T-helper 17 cell (primary cell): ENCODE data around the gene METTL26. TPM values are rescaled to one million over a fixed set of nuclear protein-coding genes. Genes with fewer than 3 reads are reported as not detected.

Source experiments
- ATAC-seq: fragments of 150-1000 bp; cut with Tn5 transposase; 2 replicates; pipeline ENCODE4 v1.10.0; 2021; ENCODE audit warnings: mild to moderate bottlenecking, moderate library complexity
- DNase-seq, 3 donors: peaks; one replicate each; pipeline versions ENCODE4 v3.0.0 to v3.0.0-alpha.2; 2020 to 2021
- H3K9me3 ChIP-seq: one replicate; pipeline ENCODE4 v1.7.0; 2013; ENCODE audit warnings: low read length, mild to moderate bottlenecking; ENCODE audit not compliant: control insufficient read depth, poor library complexity, severe bottlenecking
- H3K27ac Mint-ChIP-seq: one replicate; pipeline ENCODE4 v1.8.0; 2022; ENCODE audit warnings: mild to moderate bottlenecking, moderate library complexity, mixed read lengths
- H3K27me3 Mint-ChIP-seq: one replicate; pipeline ENCODE4 v1.8.0; 2022; ENCODE audit warnings: mixed read lengths
- H3K36me3 Mint-ChIP-seq: one replicate; pipeline ENCODE4 v1.8.0; 2022; ENCODE audit warnings: low read depth, mixed read lengths
- H3K4me1 Mint-ChIP-seq: one replicate; pipeline ENCODE4 v1.8.0; 2022; ENCODE audit warnings: mild to moderate bottlenecking, mixed read lengths
- H3K4me3 Mint-ChIP-seq: one replicate; pipeline ENCODE4 v1.8.0; 2022; ENCODE audit warnings: mild to moderate bottlenecking, moderate library complexity, mixed read lengths
- total RNA-seq, 4 donors: library from RNA in 2 of 4; stranded (reverse) in 2 of 4; gene quantifications; one replicate each; pipeline ENCODE4 v1.2.3 and lab custom pipeline; 2022 to 2026

METTL26 gene
- total RNA-seq, 2 donors from 2014 or later, result 39.2 to 40.4 TPM

DNA sequence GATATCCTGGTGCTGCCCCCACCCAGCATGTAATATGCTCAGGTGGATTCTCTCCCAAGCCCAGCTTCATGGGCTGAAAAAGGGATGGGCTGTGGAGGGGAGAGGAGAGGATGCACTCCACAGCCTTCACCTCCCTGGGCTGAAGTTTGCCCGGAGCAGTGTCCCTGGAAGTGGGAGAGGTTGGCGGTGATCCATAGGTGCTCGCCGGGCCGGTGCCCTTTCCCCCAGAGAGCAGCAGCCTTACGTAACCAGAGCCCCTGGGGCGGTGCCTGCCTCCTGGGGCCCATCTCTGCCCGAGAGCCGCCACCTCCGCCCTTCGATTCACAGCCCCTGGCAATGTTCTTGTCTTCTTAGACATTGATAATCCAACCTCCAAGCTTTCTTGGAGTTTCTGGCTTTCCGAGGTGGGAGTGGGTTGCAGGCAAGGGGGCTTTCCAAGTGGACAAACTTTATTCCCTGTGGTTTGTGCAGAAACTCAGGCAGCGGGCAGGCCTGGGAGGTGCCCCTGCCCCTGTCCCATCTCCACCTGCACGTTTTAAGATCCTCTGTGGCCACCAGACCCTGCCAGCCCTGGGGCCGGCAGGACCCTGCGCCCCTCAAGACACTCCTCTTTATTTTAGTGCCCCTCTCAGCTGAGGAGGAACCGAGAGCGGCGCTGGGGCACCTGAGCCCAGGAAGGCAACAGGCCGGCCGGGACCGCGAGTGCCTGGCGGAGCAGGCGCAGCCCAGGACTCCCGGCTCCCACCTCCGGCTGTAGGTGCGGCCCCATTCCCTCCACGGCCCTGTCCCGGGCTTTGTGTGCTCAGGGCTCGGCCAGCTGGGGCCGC is 10.0 kb upstream of the METTL26 start:
- Mint-ChIP-seq H3K4me3 (no peak overlapping the region), H3K27ac (no peak overlapping the region)
- DNase-seq, result no peak

DNA sequence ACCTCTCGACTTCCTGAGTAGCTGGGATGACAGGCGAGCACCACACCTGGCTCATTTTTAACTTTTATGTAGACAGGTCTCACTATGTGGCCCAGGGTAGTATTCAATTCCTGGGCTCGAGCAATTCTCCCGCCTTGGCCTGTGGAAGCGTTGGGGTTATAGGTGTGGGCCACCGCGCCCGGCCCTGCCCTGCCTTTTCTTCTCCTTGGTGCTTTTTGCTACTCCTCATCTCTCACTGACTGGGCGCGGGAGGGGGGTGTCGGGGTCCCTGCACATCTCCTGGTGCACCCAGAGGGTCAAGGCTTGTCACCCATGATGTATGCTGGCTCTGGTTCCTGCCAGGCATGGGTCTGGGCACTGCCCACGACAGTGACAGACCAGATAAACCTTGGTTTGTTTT is 8.5 kb upstream of the METTL26 start:
- Mint-ChIP-seq H3K4me1 (peaks cover 14% of the 10 kb centered on the region), H3K36me3 (no peaks in the 10 kb centered on the region), H3K27me3 (no peaks in the 10 kb centered on the region), H3K27ac (peak overlapping the region; percentile 47), H3K4me3 (no peak overlapping the region)
- H3K9me3 ChIP-seq, result no peaks in the 10 kb centered on the region
- DNase-seq (no peak), ATAC-seq (no peak)

More for the DNA sequence above, 10.0 kb upstream of the METTL26 start:
- peaks cover 14% of the 10 kb centered on the region for H3K4me1 Mint-ChIP-seq
- no peaks in the 10 kb centered on the region for H3K27me3 Mint-ChIP-seq
- no peaks in the 10 kb centered on the region for H3K36me3 Mint-ChIP-seq
- ATAC-seq, result no peak
- no peaks in the 10 kb centered on the region for H3K9me3 ChIP-seq

DNA sequence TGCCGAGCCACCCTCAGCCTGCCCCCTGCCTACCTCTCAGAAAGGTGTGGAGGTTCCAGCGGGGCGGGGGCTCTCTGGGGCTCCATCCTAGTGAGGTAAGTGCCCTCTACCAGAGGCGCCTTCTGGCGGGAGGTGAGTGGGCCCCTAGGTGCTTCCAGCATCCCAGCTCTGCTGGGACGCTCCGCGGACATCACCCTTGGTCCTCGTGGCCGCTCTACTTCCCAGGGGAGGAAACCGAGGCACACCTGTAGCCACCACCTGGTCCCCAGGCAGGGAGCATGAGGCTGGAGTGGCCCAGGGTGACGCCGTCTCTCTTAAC is 6.9 kb upstream of the METTL26 start:
- ATAC-seq, result no peak
- H3K36me3 Mint-ChIP-seq, result no peaks in the 10 kb centered on the region
- no peaks in the 10 kb centered on the region for H3K9me3 ChIP-seq

GRCh38 chr16:642189-643049 is 6.3 kb upstream of the METTL26 start:
- Mint-ChIP-seq H3K27ac (peak overlapping the region; percentile 41), H3K4me3 (peak overlapping the region; percentile 76), H3K27me3 (no peaks in the 10 kb centered on the region), H3K4me1 (peaks cover 9% of the 10 kb centered on the region), H3K36me3 (no peaks in the 10 kb centered on the region)
- ATAC-seq (peak; percentile 48), DNase-seq (no peak)
- no peaks in the 10 kb centered on the region for H3K9me3 ChIP-seq

More for the DNA sequence above, 6.9 kb upstream of the METTL26 start:
- no peaks in the 10 kb centered on the region for H3K27me3 Mint-ChIP-seq
- H3K4me3 Mint-ChIP-seq, result peak overlapping the region; percentile 76
- no peak for DNase-seq
- H3K27ac Mint-ChIP-seq, result peak overlapping the region; percentile 41
- H3K4me1 Mint-ChIP-seq, result peaks cover 12% of the 10 kb centered on the region

GRCh38 chr16:641326-642188 is 5.5 kb upstream of the METTL26 start, which contains the start of gene MCRIP2:
TSS of gene MCRIP2 (plus strand) at chr16:641828. CDS start at chr16:641992, 164 bp downstream.
- H3K36me3 Mint-ChIP-seq, result peaks cover 2% of the 10 kb centered on the region
- H3K4me1 Mint-ChIP-seq, result peaks cover 12% of the 10 kb centered on the region
- DNase-seq, result peak in 2 of 3 donors; percentile 52 to 57
- H3K9me3 ChIP-seq, result no peaks in the 10 kb centered on the region
- H3K27me3 Mint-ChIP-seq, result peaks cover 4% of the 10 kb centered on the region
- peak; percentile 33 for ATAC-seq
- peak within 1 kb of the TSS; percentile 41 for H3K27ac Mint-ChIP-seq
- H3K4me3 Mint-ChIP-seq, result peak within 1 kb of the TSS; percentile 76

GRCh38 chr16:640614-641013 is 4.5 kb upstream of the METTL26 start:
- peaks cover 2% of the 10 kb centered on the region for H3K36me3 Mint-ChIP-seq
- no peak for ATAC-seq
- no peak for DNase-seq
- H3K27me3 Mint-ChIP-seq, result peaks cover 7% of the 10 kb centered on the region
- H3K4me1 Mint-ChIP-seq, result peaks cover 16% of the 10 kb centered on the region
- H3K27ac Mint-ChIP-seq, result no peak overlapping the region
- H3K9me3 ChIP-seq, result no peaks in the 10 kb centered on the region
- H3K4me3 Mint-ChIP-seq, result peak overlapping the region; percentile 71

GRCh38 chr16:638836-639235 is 2.7 kb upstream of the METTL26 start:
- H3K4me3 Mint-ChIP-seq, result no peak overlapping the region
- DNase-seq (no peak), ATAC-seq (no peak)
- H3K27ac Mint-ChIP-seq, result no peak overlapping the region
- no peaks in the 10 kb centered on the region for H3K9me3 ChIP-seq
- peaks cover 7% of the 10 kb centered on the region for H3K27me3 Mint-ChIP-seq
- peaks cover 2% of the 10 kb centered on the region for H3K36me3 Mint-ChIP-seq
- H3K4me1 Mint-ChIP-seq, result peaks cover 9% of the 10 kb centered on the region

- Mint-ChIP-seq H3K4me1 (peaks cover 9% of the 10 kb centered on the region), H3K27ac (no peak overlapping the region), H3K36me3 (peaks cover 2% of the 10 kb centered on the region), H3K4me3 (peak overlapping the region; percentile 97), H3K27me3 (peaks cover 7% of the 10 kb centered on the region)
- ATAC-seq (no peak), DNase-seq (no peak)
- H3K9me3 ChIP-seq, result no peaks in the 10 kb centered on the region
Measured at GRCh38 chr16:638034-638543, 2.0 kb upstream of the METTL26 start.

GRCh38 chr16:637081-638018 is 1.2 kb upstream of the METTL26 start:
- H3K4me3 Mint-ChIP-seq, result peak overlapping the region; percentile 97
- DNase-seq, result peak; percentile 68 to 89 (median 86)
- H3K4me1 Mint-ChIP-seq, result peaks cover 9% of the 10 kb centered on the region
- peaks cover 7% of the 10 kb centered on the region for H3K27me3 Mint-ChIP-seq
- ATAC-seq, result peak; percentile 67
- H3K36me3 Mint-ChIP-seq, result peaks cover 2% of the 10 kb centered on the region
- H3K27ac Mint-ChIP-seq, result peak overlapping the region; percentile 100
- no peaks in the 10 kb centered on the region for H3K9me3 ChIP-seq

DNA sequence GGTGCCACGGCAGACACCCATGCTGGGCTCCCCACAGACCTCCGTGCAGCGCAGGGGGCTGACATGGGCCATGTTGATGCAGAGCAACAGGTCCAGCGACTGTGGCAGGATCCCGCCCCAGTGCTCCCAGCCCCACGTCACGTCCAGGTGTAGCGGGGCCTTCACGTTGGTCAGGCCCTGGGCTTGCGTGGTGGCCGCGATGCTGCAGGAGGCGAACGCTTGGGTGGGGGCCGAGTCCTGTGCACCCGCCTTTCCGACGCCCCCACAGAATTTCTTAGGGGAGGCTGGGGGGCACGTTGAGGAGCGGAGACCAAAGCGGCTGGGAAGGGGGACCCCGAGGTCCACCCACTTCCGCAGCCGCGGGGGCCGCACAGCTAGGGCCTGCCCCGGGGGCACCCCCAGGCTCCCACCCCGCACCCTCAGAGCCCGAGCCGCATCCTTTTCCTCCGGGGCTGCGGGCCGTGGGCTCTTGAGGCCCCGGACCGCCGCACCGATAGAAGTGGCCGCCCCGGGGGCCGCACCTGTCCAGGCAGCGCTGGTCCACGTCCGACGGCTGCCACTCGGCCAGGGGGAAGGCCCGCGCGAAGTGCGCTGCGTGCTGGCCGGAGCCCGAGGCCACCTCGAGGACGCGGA is 416 bp downstream of the METTL26 start:
- Mint-ChIP-seq H3K4me3 (peak overlapping the region; percentile 79), H3K36me3 (peaks cover 2% of the 10 kb centered on the region), H3K27me3 (peaks cover 7% of the 10 kb centered on the region), H3K4me1 (peaks cover 9% of the 10 kb centered on the region), H3K27ac (peak overlapping the region; percentile 100)
- no peaks in the 10 kb centered on the region for H3K9me3 ChIP-seq
- DNase-seq, result no peak
- ATAC-seq, result no peak

GRCh38 chr16:634996-635395 is 1.1 kb downstream of the METTL26 start:
- Mint-ChIP-seq H3K4me3 (peak overlapping the region; percentile 79), H3K27me3 (peaks cover 7% of the 10 kb centered on the region), H3K36me3 (peaks cover 2% of the 10 kb centered on the region), H3K27ac (no peak overlapping the region), H3K4me1 (peaks cover 9% of the 10 kb centered on the region)
- no peaks in the 10 kb centered on the region for H3K9me3 ChIP-seq
- DNase-seq (no peak), ATAC-seq (no peak)
